ENCODE data around the gene TFF1.

DNA sequence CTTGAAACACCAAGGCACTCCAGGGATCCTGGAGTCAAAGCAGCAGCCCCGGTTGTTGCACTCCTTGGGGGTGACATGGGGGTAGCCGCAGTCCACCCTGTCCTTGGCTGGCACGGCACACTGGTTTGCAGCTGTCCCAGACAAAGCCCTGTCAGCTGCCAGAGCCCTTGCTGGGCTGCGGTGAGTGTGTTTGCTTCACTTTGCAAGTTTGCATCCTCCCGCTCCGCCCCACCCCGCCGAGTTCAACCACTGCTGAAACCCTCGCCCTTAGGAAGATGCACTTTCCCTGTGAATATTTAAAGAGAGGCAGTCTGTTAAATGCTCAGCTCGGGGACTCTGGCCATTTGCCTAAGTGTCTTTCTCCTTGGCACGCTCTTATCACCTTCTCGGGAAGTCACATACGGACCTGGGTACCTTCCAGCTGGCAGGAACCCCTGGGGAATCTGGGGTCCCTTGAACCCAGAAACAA is 52.8 kb downstream of the TFF1 start:
- TF ChIP-seq EZH2phosphoT487 (IDR thresholded peaks at IDR 0.05) = no peak
- no peak for TF ChIP-seq EZH2 (IDR thresholded peaks at IDR 0.05)

Data from neural progenitor cell (in vitro differentiated cells).